Measurements from ENCODE around the gene MTMR12.
"Not testable (repeated sequence)": the region's sequence is repeated elsewhere in the genome, so short reads cannot be mapped to it uniquely, and the experiment has no call there.

The MTMR12 gene

DNA sequence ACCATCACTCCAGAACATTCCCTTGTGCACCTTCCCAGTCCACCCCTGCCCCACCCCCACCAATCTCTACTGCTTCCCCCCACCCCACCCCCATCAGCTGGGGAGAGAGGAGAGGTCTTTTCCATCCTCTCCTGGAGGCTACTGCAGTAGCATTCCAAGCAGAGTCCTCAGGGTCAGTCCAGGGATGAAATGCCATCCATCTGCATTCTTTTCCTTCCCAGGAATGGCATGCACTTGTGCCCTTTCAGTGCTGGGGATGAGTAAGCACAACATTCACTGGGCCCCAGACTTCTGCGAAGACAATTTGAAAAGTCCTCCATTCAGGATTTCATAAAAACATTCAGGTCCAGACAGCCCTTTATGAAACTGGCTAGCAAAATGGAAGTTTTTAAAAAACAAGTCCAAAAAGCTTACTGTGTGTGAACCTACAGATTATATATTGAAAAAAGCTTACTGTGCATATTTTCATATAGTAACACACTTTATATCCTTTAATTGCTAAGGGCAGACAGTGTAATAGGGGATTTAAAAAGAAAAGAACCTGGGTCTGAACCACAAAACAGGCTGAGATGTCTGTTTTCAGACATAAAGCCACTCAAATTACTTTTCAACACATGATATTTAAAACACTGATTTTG lies 88.6 kb downstream of the MTMR12 start:
- intact Hi-C loops (cut with DNase I; ENCODE audit: low total_unique reads), result no loop called here
- peak overlapping the region in 1 of 2 donors; percentile 8 for H3K27ac ChIP-seq
- H3K4me3 ChIP-seq, result no peak overlapping the region
- H3K36me3 ChIP-seq, result peaks cover 3 to 10% (median 10%) of the 10 kb centered on the region in 3 donors
- H3K27me3 ChIP-seq, result no peaks in the 10 kb centered on the region
- TF ChIP-seq, protein P1, sequence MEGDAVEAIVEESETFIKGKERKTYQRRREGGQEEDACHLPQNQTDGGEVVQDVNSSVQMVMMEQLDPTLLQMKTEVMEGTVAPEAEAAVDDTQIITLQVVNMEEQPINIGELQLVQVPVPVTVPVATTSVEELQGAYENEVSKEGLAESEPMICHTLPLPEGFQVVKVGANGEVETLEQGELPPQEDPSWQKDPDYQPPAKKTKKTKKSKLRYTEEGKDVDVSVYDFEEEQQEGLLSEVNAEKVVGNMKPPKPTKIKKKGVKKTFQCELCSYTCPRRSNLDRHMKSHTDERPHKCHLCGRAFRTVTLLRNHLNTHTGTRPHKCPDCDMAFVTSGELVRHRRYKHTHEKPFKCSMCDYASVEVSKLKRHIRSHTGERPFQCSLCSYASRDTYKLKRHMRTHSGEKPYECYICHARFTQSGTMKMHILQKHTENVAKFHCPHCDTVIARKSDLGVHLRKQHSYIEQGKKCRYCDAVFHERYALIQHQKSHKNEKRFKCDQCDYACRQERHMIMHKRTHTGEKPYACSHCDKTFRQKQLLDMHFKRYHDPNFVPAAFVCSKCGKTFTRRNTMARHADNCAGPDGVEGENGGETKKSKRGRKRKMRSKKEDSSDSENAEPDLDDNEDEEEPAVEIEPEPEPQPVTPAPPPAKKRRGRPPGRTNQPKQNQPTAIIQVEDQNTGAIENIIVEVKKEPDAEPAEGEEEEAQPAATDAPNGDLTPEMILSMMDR (IDR thresholded peaks at IDR 0.05), result no peak
- H3K9me3 ChIP-seq, result no peaks in the 10 kb centered on the region
- DNase-seq, result no peak
- peaks cover 0 to 14% (median 6%) of the 10 kb centered on the region in 4 donors for H3K4me1 ChIP-seq

DNA sequence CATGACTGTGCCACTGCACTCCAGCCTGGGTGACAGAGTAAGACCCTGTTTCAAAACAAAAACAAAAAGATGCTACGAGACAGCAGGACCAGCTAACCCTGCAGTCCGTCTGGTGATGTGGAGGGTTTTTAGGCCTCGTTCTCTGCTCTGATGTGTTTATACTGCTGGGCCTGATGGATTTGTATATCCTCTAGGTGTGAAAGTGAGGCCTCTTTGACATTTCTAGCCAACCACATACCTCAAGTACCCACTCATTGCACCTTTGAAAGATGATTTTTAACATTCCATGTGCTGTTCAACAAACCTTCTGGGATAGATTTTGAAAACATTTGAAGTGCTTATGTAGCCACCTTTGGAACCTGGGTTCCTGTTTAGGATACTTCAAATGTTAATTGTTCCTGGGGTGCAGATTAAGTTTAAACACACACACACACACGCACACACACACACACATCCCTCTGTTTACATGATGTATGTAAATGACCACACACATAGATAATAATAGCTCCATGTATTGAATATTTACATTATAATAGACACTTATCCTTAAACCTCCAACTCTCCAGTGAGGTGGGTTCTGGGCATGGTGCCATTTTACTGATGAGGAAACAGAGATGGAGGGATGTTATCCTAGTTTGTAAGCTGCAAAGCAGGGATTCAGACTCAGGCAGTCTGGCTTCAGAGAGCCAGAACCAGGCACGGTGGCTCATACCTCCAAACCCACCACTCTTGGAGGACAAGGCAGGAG lies 89.8 kb downstream of the MTMR12 start:
- peaks cover 0 to 14% (median 6%) of the 10 kb centered on the region in 4 donors for H3K4me1 ChIP-seq
- TF ChIP-seq, protein P1 (IDR thresholded peaks at IDR 0.05), result no peak
- no peaks in the 10 kb centered on the region for H3K9me3 ChIP-seq
- intact Hi-C loops (cut with DNase I; ENCODE audit: low total_unique reads), result no loop called here
- no peaks in the 10 kb centered on the region for H3K27me3 ChIP-seq
- DNase-seq, result no peak
- H3K36me3 ChIP-seq, result peaks cover 0 to 3% (median 2%) of the 10 kb centered on the region in 3 donors
- H3K4me3 ChIP-seq, result no peak overlapping the region
- no peak overlapping the region for H3K27ac ChIP-seq

DNA sequence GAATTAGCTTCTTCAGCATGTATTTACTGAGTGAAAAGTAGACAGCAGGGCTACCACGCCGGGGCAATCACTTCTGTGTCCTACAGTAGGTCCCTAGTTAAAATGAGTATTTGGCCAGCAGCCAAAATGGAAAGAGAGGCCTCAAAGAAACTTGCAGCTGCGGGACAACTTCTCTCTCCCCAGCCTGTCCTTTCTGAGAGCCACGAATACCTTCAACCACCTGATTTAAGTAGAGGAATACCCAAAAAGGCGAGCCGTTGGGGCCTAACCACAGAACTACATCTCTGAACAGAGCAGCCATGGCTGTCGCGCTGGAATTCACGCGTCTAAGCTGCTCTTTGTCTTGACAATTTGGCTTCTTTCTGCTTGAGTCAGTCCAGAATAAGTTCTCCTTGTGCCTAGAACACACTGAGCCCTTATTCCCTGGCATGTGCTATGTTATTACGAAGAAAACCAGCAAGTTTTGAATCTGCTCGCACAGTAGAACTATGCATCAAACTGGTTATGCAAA lies 94.8 kb downstream of the MTMR12 start:
- intact Hi-C loops (cut with DNase I; ENCODE audit: low total_unique reads), result no loop called here
- TF ChIP-seq, protein P1 (IDR thresholded peaks at IDR 0.05), result no peak
- H3K36me3 ChIP-seq, result no peaks in the 10 kb centered on the region
- no peak for DNase-seq
- no peaks in the 10 kb centered on the region for H3K9me3 ChIP-seq
- no peak overlapping the region for H3K4me3 ChIP-seq
- H3K27me3 ChIP-seq, result no peaks in the 10 kb centered on the region
- H3K27ac ChIP-seq, result peak overlapping the region; percentile 11 to 32
- no peaks in the 10 kb centered on the region for H3K4me1 ChIP-seq

DNA sequence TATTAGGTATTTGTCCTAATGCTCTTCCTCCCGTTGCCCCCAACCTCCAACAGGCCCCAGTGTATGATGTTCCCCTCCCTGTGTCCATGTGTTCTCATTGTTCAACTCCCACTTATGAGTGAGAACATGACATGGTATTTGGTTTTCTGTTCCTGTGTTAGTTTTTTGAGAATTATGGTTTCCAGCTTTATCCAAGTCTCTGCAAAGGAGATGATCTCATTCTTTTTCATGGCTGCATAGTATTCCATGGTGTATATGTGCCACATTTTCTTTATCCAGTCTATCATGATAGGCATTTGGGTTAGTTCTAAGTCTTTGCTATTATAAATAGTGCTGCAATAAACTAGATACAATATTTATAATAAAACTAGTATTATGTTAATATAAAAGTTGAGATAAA lies 98.4 kb downstream of the MTMR12 start:
- H3K4me1 ChIP-seq; H3K27me3 ChIP-seq; H3K36me3 ChIP-seq; H3K9me3 ChIP-seq; H3K27ac ChIP-seq; intact Hi-C loops (cut with DNase I; ENCODE audit: low total_unique reads); DNase-seq; H3K4me3 ChIP-seq: not testable (repeated sequence)

DNA sequence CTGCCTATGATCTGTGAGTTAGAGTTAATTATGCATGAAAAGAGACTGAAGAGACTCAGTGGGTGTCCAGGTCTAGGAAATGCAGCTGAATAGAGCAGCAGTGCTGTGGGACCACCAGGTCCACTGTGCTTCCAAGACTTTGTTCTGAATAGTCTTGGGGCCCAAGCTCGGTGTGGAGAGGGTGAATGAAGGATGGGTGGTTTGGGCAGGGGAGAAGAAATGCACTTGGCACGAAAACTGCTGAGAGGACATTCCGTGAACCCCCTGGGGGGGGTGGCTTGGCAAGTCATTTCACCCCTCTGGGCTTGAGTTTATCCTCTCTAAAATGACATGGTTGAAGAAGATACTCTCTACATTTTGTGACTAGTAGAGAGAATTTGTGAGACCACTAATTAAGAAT lies 102.6 kb downstream of the MTMR12 start:
- peaks cover 0 to 7% (median 3%) of the 10 kb centered on the region in 4 donors for H3K4me1 ChIP-seq
- intact Hi-C loops (cut with DNase I; ENCODE audit: low total_unique reads), result no loop called here
- H3K27me3 ChIP-seq, result no peaks in the 10 kb centered on the region
- no peaks in the 10 kb centered on the region for H3K36me3 ChIP-seq
- no peak for DNase-seq
- H3K9me3 ChIP-seq, result no peaks in the 10 kb centered on the region
- H3K27ac ChIP-seq, result no peak overlapping the region
- no peak overlapping the region for H3K4me3 ChIP-seq
- TF ChIP-seq, protein P1 (IDR thresholded peaks at IDR 0.05), result no peak

DNA sequence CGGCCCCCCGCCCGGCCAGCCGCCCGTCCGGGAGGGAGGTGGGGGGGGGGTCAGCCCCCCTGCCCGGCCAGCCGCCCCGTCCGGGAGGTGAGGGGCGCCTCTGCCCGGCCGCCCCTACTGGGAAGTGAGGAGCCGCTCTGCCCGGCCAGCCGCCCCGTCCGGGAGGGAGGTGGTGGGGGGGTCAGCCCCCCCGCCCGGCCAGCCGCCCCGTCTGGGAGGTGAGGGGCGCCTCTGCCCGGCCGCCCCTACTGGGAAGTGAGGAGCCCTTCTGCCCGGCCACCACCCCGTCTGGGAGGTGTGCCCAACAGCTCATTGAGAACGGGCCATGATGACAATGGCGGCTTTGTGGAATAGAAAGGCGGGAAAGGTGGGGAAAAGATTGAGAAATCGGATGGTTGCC lies 103.9 kb downstream of the MTMR12 start:
- H3K27me3 ChIP-seq; intact Hi-C loops (cut with DNase I; ENCODE audit: low total_unique reads); H3K27ac ChIP-seq; H3K4me1 ChIP-seq; H3K9me3 ChIP-seq; H3K36me3 ChIP-seq; H3K4me3 ChIP-seq; DNase-seq: not testable (repeated sequence)

Measured in tibial artery (tissue), 4 donors.